ENCODE measurements around the gene TSC22D1. TPM values are rescaled to one million over a fixed set of nuclear protein-coding genes. Genes with fewer than 3 reads are reported as not detected.
A peak's percentile ranks its signal among the peaks of the same experiment; 100 is the strongest.

The TSC22D1 gene
- total RNA-seq: 100 to 1,000 TPM; 177 to 798 (median 250) TPM

GRCh38 chr13:44575741-44576350, at the start of gene TSC22D1:
TSS of gene TSC22D1 (minus strand) at chr13:44576330. CDS start at chr13:44576074, 256 bp downstream.
- Histone ChIP-seq H3K36me3 (no peaks in the 10 kb centered on the region), H3K4me1 (peaks cover 8 to 50% (median 25%) of the 10 kb centered on the region in 4 donors), H3K4me3 (peak within 1 kb of the TSS; percentile 74 to 96 (median 87)), H3K27me3 (no peaks in the 10 kb centered on the region), H3K9me3 (no peaks in the 10 kb centered on the region), H3K27ac (peak within 1 kb of the TSS; percentile 96 to 99 (median 98))
- in situ Hi-C loops (cut with MboI; ENCODE audit: low pct_ligation_motif_present in 1 of 4, low pct_unique_long_range_greater_than_20kb in 1 of 4, low sequenced_read_pairs in 3 of 4) (no loop called here), intact Hi-C loops (cut with DNase I; ENCODE audit: low total_unique reads) (no loop called here)
- peak in 1 of 3 donors; percentile 30 for TF ChIP-seq POLR2AphosphoS5 (IDR thresholded peaks at IDR 0.05)
- peak; percentile 33 for TF ChIP-seq POLR2A (IDR thresholded peaks at IDR 0.05)
- no peak for TF ChIP-seq EP300 (IDR thresholded peaks at IDR 0.05; ENCODE audit: low read depth)
- no peak for TF ChIP-seq CTCF (IDR thresholded peaks at IDR 0.05)
- WGBS, 2 donors (ENCODE audit: low coverage in 1 of 2): 2% methylated on average over 45 of the region's 51 CpGs; no CpG with 5 or more reads in 1 of the 2 donors
- peak; percentile 57 for DNase-seq

- in situ Hi-C loops (cut with MboI; ENCODE audit: low pct_ligation_motif_present in 1 of 4, low pct_unique_long_range_greater_than_20kb in 1 of 4, low sequenced_read_pairs in 3 of 4) (no loop called here), intact Hi-C loops (cut with DNase I; ENCODE audit: low total_unique reads) (no loop called here)
- no peak for TF ChIP-seq EP300 (IDR thresholded peaks at IDR 0.05; ENCODE audit: low read depth)
- no peak for TF ChIP-seq CTCF (IDR thresholded peaks at IDR 0.05)
- no peak for TF ChIP-seq POLR2AphosphoS5 (IDR thresholded peaks at IDR 0.05)
- no peak for TF ChIP-seq POLR2A (IDR thresholded peaks at IDR 0.05)
- Histone ChIP-seq H3K27ac (no peak overlapping the region), H3K27me3 (no peaks in the 10 kb centered on the region), H3K9me3 (no peaks in the 10 kb centered on the region), H3K36me3 (no peaks in the 10 kb centered on the region), H3K4me3 (no peak overlapping the region), H3K4me1 (no peaks in the 10 kb centered on the region)
- WGBS, 2 donors (ENCODE audit: low coverage in 1 of 2): 78 to 85% methylated on average over 1 of the region's 1 CpG
- no peak for DNase-seq
Observed at GRCh38 chr13:44622708-44623107, 46.6 kb upstream of the TSC22D1 start.

- no peaks in the 10 kb centered on the region for H3K9me3 ChIP-seq
- TF ChIP-seq CTCF (IDR thresholded peaks at IDR 0.05): no peak
- no peak for TF ChIP-seq EP300 (IDR thresholded peaks at IDR 0.05; ENCODE audit: low read depth)
- TF ChIP-seq POLR2AphosphoS5 (IDR thresholded peaks at IDR 0.05): no peak
- 67 to 71% methylated on average over 1 of the region's 1 CpG for WGBS, 2 donors (ENCODE audit: low coverage in 1 of 2)
- H3K36me3 ChIP-seq: no peaks in the 10 kb centered on the region
- H3K4me1 ChIP-seq: no peaks in the 10 kb centered on the region
- no peak for DNase-seq
- H3K4me3 ChIP-seq: no peak overlapping the region
- H3K27me3 ChIP-seq: no peaks in the 10 kb centered on the region
- in situ Hi-C loops (cut with MboI; ENCODE audit: low pct_ligation_motif_present in 1 of 4, low pct_unique_long_range_greater_than_20kb in 1 of 4, low sequenced_read_pairs in 3 of 4): no loop called here
- intact Hi-C loops (cut with DNase I; ENCODE audit: low total_unique reads): no loop called here
- H3K27ac ChIP-seq: no peak overlapping the region
Observed at GRCh38 chr13:44622261-44622660, 46.1 kb upstream of the TSC22D1 start.

GRCh38 chr13:44620057-44620456, 43.9 kb upstream of the TSC22D1 start:
- TF ChIP-seq EP300 (IDR thresholded peaks at IDR 0.05; ENCODE audit: low read depth): no peak
- no peak for TF ChIP-seq CTCF (IDR thresholded peaks at IDR 0.05)
- no peak for TF ChIP-seq POLR2A (IDR thresholded peaks at IDR 0.05)
- no peak for TF ChIP-seq POLR2AphosphoS5 (IDR thresholded peaks at IDR 0.05)
- intact Hi-C loops (cut with DNase I; ENCODE audit: low total_unique reads): no loop called here

More at GRCh38 chr13:44620057-44620456, 43.9 kb upstream of the TSC22D1 start:
- Histone ChIP-seq H3K27me3 (no peaks in the 10 kb centered on the region), H3K4me1 (no peaks in the 10 kb centered on the region), H3K9me3 (no peaks in the 10 kb centered on the region), H3K4me3 (no peak overlapping the region), H3K27ac (no peak overlapping the region), H3K36me3 (no peaks in the 10 kb centered on the region)
- in situ Hi-C loops (cut with MboI; ENCODE audit: low pct_ligation_motif_present in 1 of 4, low pct_unique_long_range_greater_than_20kb in 1 of 4, low sequenced_read_pairs in 3 of 4): no loop called here
- no peak for DNase-seq

Measured in transverse colon (tissue), 4 donors.